ENCODE data around the gene HPCA. TPM values are rescaled to one million over a fixed set of nuclear protein-coding genes. Genes with fewer than 3 reads are reported as not detected.

Gene HPCA
- total RNA-seq, 2 experiments from 2014 or later: not detected

DNA sequence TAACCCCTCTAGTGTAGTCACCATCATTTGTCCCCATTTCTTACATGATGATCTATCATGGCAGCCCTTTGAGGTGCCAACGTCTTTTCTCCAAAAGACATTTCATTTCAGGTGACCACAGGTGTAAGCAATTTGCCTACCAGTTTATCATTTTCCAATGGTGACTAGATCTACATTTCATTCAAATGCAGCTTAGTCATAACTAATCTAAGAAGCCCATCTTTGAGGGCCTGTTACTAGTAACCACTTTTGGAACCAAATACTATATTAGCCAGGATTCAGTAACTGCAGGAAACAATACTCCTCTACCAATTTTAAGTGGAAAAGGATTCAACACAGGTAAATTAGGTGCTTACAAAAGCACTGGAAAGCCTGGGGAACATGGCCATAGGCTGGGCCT lies 45.5 kb downstream of the HPCA start:
- Mint-ChIP-seq H3K9me3 (ENCODE audit: insufficient read depth) (no peaks in the 10 kb centered on the region), H3K4me3 (no peak overlapping the region), H3K27ac (no peak overlapping the region), H3K4me1 (ENCODE audit: low read depth) (peaks cover 6% of the 10 kb centered on the region), H3K36me3 (ENCODE audit: low read depth) (peaks cover 13% of the 10 kb centered on the region), H3K27me3 (ENCODE audit: low read depth) (peaks cover 11% of the 10 kb centered on the region)
- ATAC-seq (no peak), DNase-seq (no peak)
- POLR2A ChIA-PET: no interaction called here
- CTCF ChIA-PET: interaction anchor here (0.9 to 9.5 kb wide), 10 partner anchors 8 to 195 kb away, joined by 3 to 101 read pairs (median 7); no protein-coding TSS in a partner anchor

DNA sequence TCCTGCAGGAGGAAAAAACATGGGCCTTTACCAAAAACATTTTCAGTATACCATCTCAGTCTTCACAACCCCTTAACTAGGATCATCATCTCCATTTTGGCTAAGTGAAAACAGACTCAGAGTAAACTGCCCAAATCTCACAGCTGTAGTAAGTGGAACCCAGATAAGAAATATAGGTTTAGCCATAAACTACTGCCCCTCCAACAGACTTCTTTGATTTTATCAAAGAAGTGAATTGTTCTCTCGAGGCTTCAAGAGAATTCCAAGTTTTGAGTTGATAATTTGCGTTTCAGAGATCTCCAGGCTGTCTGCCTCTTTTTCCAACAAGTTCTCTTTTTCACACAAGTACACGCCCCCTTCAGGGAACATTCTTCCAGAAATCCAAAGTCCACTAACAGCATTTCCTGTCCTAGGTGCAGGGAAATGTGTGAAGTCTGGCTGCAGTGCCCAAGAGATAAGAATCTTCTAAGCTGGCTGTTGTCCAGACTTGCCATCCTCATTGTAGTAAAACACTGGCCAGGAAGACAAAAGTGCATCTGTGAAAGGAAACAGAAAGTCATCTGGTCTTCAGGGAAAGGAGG lies 47.5 kb downstream of the HPCA start:
- ATAC-seq (no peak), DNase-seq (no peak)
- Mint-ChIP-seq H3K27ac (no peak overlapping the region), H3K4me1 (ENCODE audit: low read depth) (peaks cover 14% of the 10 kb centered on the region), H3K36me3 (ENCODE audit: low read depth) (peaks cover 30% of the 10 kb centered on the region), H3K4me3 (no peak overlapping the region), H3K9me3 (ENCODE audit: insufficient read depth) (no peaks in the 10 kb centered on the region), H3K27me3 (ENCODE audit: low read depth) (no peaks in the 10 kb centered on the region)
- POLR2A ChIA-PET: no interaction called here
- CTCF ChIA-PET: interaction anchor here (0.7 to 9.5 kb wide), 26 partner anchors 9 to 362 kb away, joined by 3 to 101 read pairs (median 4); partner anchors contain the start of genes AZIN2 and HPCA

DNA sequence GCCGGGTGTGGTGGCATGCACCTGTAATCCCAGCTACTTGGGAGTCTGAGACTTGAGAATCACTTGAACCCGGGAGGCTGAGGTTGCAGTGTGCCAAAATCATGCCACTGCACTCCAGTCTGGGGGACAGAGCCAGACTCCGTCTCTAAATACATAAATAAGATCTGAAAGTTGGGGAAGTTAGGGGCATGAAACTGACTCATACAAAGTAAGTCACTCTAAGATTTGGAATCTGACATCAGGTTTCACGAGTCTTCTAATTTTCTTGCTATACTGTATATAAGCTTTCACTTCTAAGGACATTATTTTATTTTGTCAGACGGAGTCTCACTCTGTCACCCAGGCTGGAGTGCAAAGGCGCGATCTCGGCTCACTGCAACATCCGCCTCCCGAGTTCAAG lies 48.2 kb downstream of the HPCA start:
- no peak for DNase-seq
- no peak overlapping the region for H3K4me3 Mint-ChIP-seq
- ChIA-PET POLR2A (interaction anchor here (1.3 kb wide), 1 partner anchor 106 kb away, joined by 3 read pairs; no protein-coding TSS in a partner anchor), CTCF (interaction anchor here (0.7 to 9.5 kb wide), 18 partner anchors 9 to 181 kb away, joined by 3 to 101 read pairs (median 4); partner anchors contain the start of gene AZIN2)
- H3K36me3 Mint-ChIP-seq (ENCODE audit: low read depth): peaks cover 33% of the 10 kb centered on the region
- no peak for ATAC-seq
- H3K9me3 Mint-ChIP-seq (ENCODE audit: insufficient read depth): no peaks in the 10 kb centered on the region
- peaks cover 19% of the 10 kb centered on the region for H3K4me1 Mint-ChIP-seq (ENCODE audit: low read depth)
- no peaks in the 10 kb centered on the region for H3K27me3 Mint-ChIP-seq (ENCODE audit: low read depth)
- no peak overlapping the region for H3K27ac Mint-ChIP-seq

- peaks cover 41% of the 10 kb centered on the region for H3K36me3 Mint-ChIP-seq (ENCODE audit: low read depth)
- H3K9me3 Mint-ChIP-seq (ENCODE audit: insufficient read depth): no peaks in the 10 kb centered on the region
- no peak for DNase-seq
- no peak overlapping the region for H3K27ac Mint-ChIP-seq
- ChIA-PET POLR2A (no interaction called here), CTCF (interaction anchor here (1.0 to 9.5 kb wide), 4 partner anchors 11 to 118 kb away, joined by 3 to 101 read pairs (median 4); no protein-coding TSS in a partner anchor)
- no peak overlapping the region for H3K4me3 Mint-ChIP-seq
- ATAC-seq: no peak
- peaks cover 30% of the 10 kb centered on the region for H3K4me1 Mint-ChIP-seq (ENCODE audit: low read depth)
- no peaks in the 10 kb centered on the region for H3K27me3 Mint-ChIP-seq (ENCODE audit: low read depth)
Measured at GRCh38 chr1:32937061-32937460, 50.8 kb downstream of the HPCA start.

GRCh38 chr1:32939655-32940371 lies 53.5 kb downstream of the HPCA start:
- DNase-seq (no peak), ATAC-seq (no peak)
- peak overlapping the region; percentile 53 for H3K27ac Mint-ChIP-seq
- H3K36me3 Mint-ChIP-seq (ENCODE audit: low read depth): peaks cover 56% of the 10 kb centered on the region
- H3K4me3 Mint-ChIP-seq: no peak overlapping the region
- H3K27me3 Mint-ChIP-seq (ENCODE audit: low read depth): no peaks in the 10 kb centered on the region
- H3K4me1 Mint-ChIP-seq (ENCODE audit: low read depth): peaks cover 33% of the 10 kb centered on the region
- no peaks in the 10 kb centered on the region for H3K9me3 Mint-ChIP-seq (ENCODE audit: insufficient read depth)
- CTCF ChIA-PET: interaction anchor here (0.8 to 2.0 kb wide), 7 partner anchors 9 to 356 kb away, joined by 3 to 5 read pairs (median 3); partner anchors contain the start of gene RNF19B
- POLR2A ChIA-PET: interaction anchor here (0.7 to 1.0 kb wide), 2 partner anchors 24 to 52 kb away, joined by 3 read pairs; no protein-coding TSS in a partner anchor

GRCh38 chr1:32944180-32944579 lies 57.9 kb downstream of the HPCA start:
- H3K4me1 Mint-ChIP-seq (ENCODE audit: low read depth): peaks cover 25% of the 10 kb centered on the region
- ChIA-PET CTCF (interaction anchor here (1.5 to 1.9 kb wide), 3 partner anchors 10 to 351 kb away, joined by 3 to 7 read pairs (median 5); no protein-coding TSS in a partner anchor), POLR2A (interaction anchor here (0.6 to 1.4 kb wide), 2 partner anchors 21 to 37 kb away, joined by 3 to 4 read pairs; no protein-coding TSS in a partner anchor)
- H3K9me3 Mint-ChIP-seq (ENCODE audit: insufficient read depth): no peaks in the 10 kb centered on the region
- peaks cover 59% of the 10 kb centered on the region for H3K36me3 Mint-ChIP-seq (ENCODE audit: low read depth)
- H3K27me3 Mint-ChIP-seq (ENCODE audit: low read depth): no peaks in the 10 kb centered on the region
- no peak for DNase-seq
- no peak for ATAC-seq
- no peak overlapping the region for H3K4me3 Mint-ChIP-seq
- no peak overlapping the region for H3K27ac Mint-ChIP-seq

Other genes starting within 250 kb of the HPCA start
- 10 to 100 TPM; 50.5 to 54.1 TPM for gene ZBTB8OS, start 235.9 kb upstream of the HPCA start, total RNA-seq
- gene RBBP4, start 235.3 kb upstream of the HPCA start, total RNA-seq: 100 to 1,000 TPM; 290 to 298 TPM
- not detected for gene SYNC, start 183.7 kb upstream of the HPCA start, total RNA-seq
- 100 to 1,000 TPM; 175 to 189 TPM for gene YARS1, start 69.1 kb upstream of the HPCA start, total RNA-seq
- 10 to 100 TPM; 78.3 to 78.9 TPM for gene S100PBP, start 68.8 kb upstream of the HPCA start, total RNA-seq
- gene FNDC5, start 15.6 kb upstream of the HPCA start, total RNA-seq: not detected
- not detected for gene TMEM54, start 14.9 kb downstream of the HPCA start, total RNA-seq
- gene RNF19B, start 78.3 kb downstream of the HPCA start, total RNA-seq: 10 to 100 TPM; 14.0 to 15.8 TPM
- 100 to 1,000 TPM; 206 to 215 TPM for gene AK2, start 150.4 kb downstream of the HPCA start, total RNA-seq
- 10 to 100 TPM; 11.0 to 12.0 TPM for gene AZIN2, start 194.7 kb downstream of the HPCA start, total RNA-seq